ENCODE measurements around the gene ATP2B1.
"Not testable (repeated sequence)": the region's sequence is repeated elsewhere in the genome, so short reads cannot be mapped to it uniquely, and the experiment has no call there.

Gene ATP2B1

DNA sequence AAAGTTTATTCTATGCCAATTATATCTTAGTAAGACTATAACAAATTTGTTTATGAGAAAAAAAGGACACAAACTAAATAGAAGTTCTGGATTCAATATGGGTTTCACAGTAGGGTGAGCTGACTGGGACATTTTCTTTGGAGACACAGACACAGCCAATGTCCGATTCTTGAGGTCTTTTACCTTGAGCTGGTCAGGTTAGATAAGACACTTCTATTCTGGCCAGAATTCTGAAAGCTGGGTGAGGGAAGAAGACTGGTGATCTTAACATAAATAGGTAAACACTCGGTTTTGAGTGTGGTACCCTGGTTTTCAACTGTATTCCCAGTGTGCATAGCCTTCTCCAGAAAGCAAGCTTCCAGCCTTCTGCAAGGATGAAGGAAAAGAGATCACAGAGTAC, 10.0 kb downstream of the ATP2B1 start:
- TF ChIP-seq, protein P1, sequence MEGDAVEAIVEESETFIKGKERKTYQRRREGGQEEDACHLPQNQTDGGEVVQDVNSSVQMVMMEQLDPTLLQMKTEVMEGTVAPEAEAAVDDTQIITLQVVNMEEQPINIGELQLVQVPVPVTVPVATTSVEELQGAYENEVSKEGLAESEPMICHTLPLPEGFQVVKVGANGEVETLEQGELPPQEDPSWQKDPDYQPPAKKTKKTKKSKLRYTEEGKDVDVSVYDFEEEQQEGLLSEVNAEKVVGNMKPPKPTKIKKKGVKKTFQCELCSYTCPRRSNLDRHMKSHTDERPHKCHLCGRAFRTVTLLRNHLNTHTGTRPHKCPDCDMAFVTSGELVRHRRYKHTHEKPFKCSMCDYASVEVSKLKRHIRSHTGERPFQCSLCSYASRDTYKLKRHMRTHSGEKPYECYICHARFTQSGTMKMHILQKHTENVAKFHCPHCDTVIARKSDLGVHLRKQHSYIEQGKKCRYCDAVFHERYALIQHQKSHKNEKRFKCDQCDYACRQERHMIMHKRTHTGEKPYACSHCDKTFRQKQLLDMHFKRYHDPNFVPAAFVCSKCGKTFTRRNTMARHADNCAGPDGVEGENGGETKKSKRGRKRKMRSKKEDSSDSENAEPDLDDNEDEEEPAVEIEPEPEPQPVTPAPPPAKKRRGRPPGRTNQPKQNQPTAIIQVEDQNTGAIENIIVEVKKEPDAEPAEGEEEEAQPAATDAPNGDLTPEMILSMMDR (IDR thresholded peaks at IDR 0.05; ENCODE audit: poor library complexity, severe bottlenecking): no peak
- no peak overlapping the region for H3K27ac ChIP-seq (ENCODE audit: poor library complexity, severe bottlenecking)
- no peak for DNase-seq (ENCODE audit: low spot score)

DNA sequence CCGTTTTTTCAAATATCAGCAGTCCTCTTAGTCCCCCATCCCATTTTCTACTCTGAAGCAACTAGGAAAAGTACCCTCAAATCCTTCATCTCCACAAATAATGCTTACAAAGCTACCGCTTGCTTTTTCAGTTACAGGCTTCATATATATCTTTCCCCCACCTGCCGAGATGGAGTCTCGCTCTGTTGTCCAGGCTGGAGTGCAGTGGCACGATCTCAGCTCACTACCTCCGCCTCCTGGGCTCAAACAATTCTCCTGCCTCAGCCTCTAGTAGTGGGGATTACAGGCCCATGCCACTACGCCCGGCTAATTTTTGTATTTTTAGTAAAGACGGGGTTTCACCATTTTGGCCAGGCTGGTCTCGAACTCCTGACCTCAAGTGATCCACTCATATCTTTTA, 10.9 kb downstream of the ATP2B1 start:
- H3K4me1 ChIP-seq (ENCODE audit: insufficient read depth, poor library complexity, severe bottlenecking): peaks cover 12% of the 10 kb centered on the region
- DNase-seq (ENCODE audit: low spot score); H3K4me3 ChIP-seq (ENCODE audit: severe bottlenecking); H3K27me3 ChIP-seq (ENCODE audit: insufficient read depth, poor library complexity, severe bottlenecking); ATAC-seq (ENCODE audit: low read depth); H3K27ac ChIP-seq (ENCODE audit: poor library complexity, severe bottlenecking); H3K9me3 ChIP-seq (ENCODE audit: severe bottlenecking); H3K36me3 ChIP-seq (ENCODE audit: low read depth): not testable (repeated sequence)

More for the DNA sequence above, 10.0 kb downstream of the ATP2B1 start:
- no peak for ATAC-seq (ENCODE audit: low read depth)
- Histone ChIP-seq H3K4me3 (ENCODE audit: severe bottlenecking) (no peak overlapping the region), H3K9me3 (ENCODE audit: severe bottlenecking) (no peaks in the 10 kb centered on the region), H3K36me3 (ENCODE audit: low read depth) (no peaks in the 10 kb centered on the region), H3K27me3 (ENCODE audit: insufficient read depth, poor library complexity, severe bottlenecking) (no peaks in the 10 kb centered on the region), H3K4me1 (ENCODE audit: insufficient read depth, poor library complexity, severe bottlenecking) (peaks cover 19% of the 10 kb centered on the region)

DNA sequence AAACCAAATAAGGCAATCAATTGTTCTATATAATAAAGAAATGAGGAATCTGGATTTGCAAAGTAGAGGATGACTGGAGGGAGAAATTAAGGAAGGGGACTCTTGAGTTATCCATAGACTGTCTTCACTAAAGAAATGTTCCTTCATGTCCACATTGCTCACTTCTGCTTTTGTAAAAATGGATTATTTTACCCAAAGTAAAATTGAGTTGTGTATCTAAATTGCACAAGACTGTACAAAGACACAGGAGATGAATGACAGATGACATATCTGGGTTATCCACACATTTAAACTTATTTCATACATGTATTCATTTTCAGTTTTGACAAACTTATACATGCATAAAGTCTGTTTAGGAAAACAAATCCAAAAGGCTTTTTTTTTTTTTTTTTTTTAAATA, 11.3 kb downstream of the ATP2B1 start:
- DNase-seq (ENCODE audit: low spot score): no peak
- H3K27ac ChIP-seq (ENCODE audit: poor library complexity, severe bottlenecking): no peak overlapping the region
- no peaks in the 10 kb centered on the region for H3K27me3 ChIP-seq (ENCODE audit: insufficient read depth, poor library complexity, severe bottlenecking)
- peaks cover 12% of the 10 kb centered on the region for H3K4me1 ChIP-seq (ENCODE audit: insufficient read depth, poor library complexity, severe bottlenecking)
- no peak for ATAC-seq (ENCODE audit: low read depth)
- no peak overlapping the region for H3K4me3 ChIP-seq (ENCODE audit: severe bottlenecking)
- H3K36me3 ChIP-seq (ENCODE audit: low read depth): 0 out of 2 replicates have a peak, but pooled peaks cover 2% of the 10 kb centered on the region
- no peaks in the 10 kb centered on the region for H3K9me3 ChIP-seq (ENCODE audit: severe bottlenecking)
- TF ChIP-seq, protein P1 (IDR thresholded peaks at IDR 0.05; ENCODE audit: poor library complexity, severe bottlenecking): no peak

DNA sequence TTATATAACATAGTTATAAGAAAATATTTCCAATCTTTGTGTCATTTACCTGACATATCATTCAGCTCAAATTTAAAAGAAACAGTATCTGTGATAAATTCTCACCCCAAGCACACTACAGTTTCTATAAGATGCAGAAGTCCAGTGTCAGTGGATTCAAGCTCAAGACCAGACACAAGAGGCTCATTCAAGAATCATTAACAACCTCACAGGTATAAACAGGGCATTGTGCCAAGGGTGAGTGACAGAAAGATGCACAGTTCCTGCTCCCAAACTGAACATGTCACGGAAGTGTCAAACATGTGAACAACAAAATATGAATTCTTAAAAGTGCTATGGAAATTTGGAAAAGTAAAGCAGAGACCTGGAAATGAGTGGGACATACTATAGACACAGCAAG, 12.8 kb downstream of the ATP2B1 start:
- Histone ChIP-seq H3K36me3 (ENCODE audit: low read depth) (0 out of 2 replicates have a peak, but pooled peaks cover 2% of the 10 kb centered on the region), H3K27ac (ENCODE audit: poor library complexity, severe bottlenecking) (no peak overlapping the region), H3K4me1 (ENCODE audit: insufficient read depth, poor library complexity, severe bottlenecking) (peaks cover 12% of the 10 kb centered on the region), H3K9me3 (ENCODE audit: severe bottlenecking) (no peaks in the 10 kb centered on the region), H3K27me3 (ENCODE audit: insufficient read depth, poor library complexity, severe bottlenecking) (no peaks in the 10 kb centered on the region), H3K4me3 (ENCODE audit: severe bottlenecking) (no peak overlapping the region)
- DNase-seq (ENCODE audit: low spot score) (no peak), ATAC-seq (ENCODE audit: low read depth) (no peak)
- TF ChIP-seq, protein P1 (IDR thresholded peaks at IDR 0.05; ENCODE audit: poor library complexity, severe bottlenecking): no peak

DNA sequence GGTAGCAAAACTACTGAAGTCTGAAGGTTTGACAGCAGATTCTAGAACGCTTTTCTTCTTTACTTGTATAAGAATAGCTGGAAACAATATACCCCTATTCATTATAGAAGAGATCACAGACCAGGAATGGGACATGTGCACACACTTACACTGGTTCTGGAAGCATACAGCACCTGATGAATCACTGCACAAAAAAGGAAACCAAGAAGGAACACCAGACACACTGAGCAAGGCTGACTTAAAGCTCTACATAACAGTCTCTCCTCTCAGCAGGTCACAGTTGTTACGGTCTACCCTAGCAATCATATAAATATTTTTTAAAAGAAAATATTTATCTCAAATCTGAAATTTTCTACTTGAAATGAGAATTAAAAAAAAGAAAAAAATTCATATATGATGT, 13.5 kb downstream of the ATP2B1 start:
- ATAC-seq (ENCODE audit: low read depth): peak; percentile 55; the same call in 2 of the 3 replicates
- H3K4me3 ChIP-seq (ENCODE audit: severe bottlenecking): no peak overlapping the region
- H3K9me3 ChIP-seq (ENCODE audit: severe bottlenecking): no peaks in the 10 kb centered on the region
- peaks cover 5% of the 10 kb centered on the region for H3K4me1 ChIP-seq (ENCODE audit: insufficient read depth, poor library complexity, severe bottlenecking)
- DNase-seq (ENCODE audit: low spot score): no peak
- H3K27me3 ChIP-seq (ENCODE audit: insufficient read depth, poor library complexity, severe bottlenecking): no peaks in the 10 kb centered on the region
- H3K36me3 ChIP-seq (ENCODE audit: low read depth): 0 out of 2 replicates have a peak, but pooled peaks cover 2% of the 10 kb centered on the region
- TF ChIP-seq, protein P1 (IDR thresholded peaks at IDR 0.05; ENCODE audit: poor library complexity, severe bottlenecking): no peak
- H3K27ac ChIP-seq (ENCODE audit: poor library complexity, severe bottlenecking): no peak overlapping the region

Measured in RWPE2 (cell line).